ENCODE measurements around the gene MKNK2.

GRCh38 chr19:2097886-2098327 is 46.9 kb upstream of the MKNK2 start:
- TF ChIP-seq CTCF (IDR thresholded peaks at IDR 0.05) (no peak), POLR2A (IDR thresholded peaks at IDR 0.05) (no peak)

Measured in lower leg skin (tissue), 3 donors.